IMR-90 (cell line): ENCODE measurements around the gene NFKBIB. TPM values are rescaled to one million over a fixed set of nuclear protein-coding genes. Genes with fewer than 3 reads are reported as not detected.

Experiments used
- ATAC-seq: fragments of 200-7000 bp; cut with Tn5 transposase; 2 replicates; pipeline ENCODE4 v1.9.1; 2020; ENCODE audit warnings: low read depth, mild to moderate bottlenecking, moderate library complexity
- BruUV-seq: library from RNA; stranded (reverse); fragments of 400-500 nt; replicated peaks from 2 replicates; lab custom pipeline; 2021; lab: Mats Ljungman, UMichigan
- CTCF ChIA-PET: fragments of 300-600 bp; formaldehyde crosslinking; extraction: SDS; loops from one replicate; lab custom pipeline; 2021; ENCODE audit warnings: antibody characterized with exemption; lab: Yijun Ruan, JAX
- POLR2A ChIA-PET: fragments of 300-600 bp; sonication (Branson Sonifier 250); formaldehyde crosslinking; loops from one replicate; lab custom pipeline; 2022; ENCODE audit warnings: antibody characterized with exemption; ENCODE audit not compliant: unreplicated experiment; lab: Charles Lee
- DNase-seq: peaks from one replicate; pipeline ENCODE4 v3.0.0; 2013
- H2AFZ ChIP-seq: replicated peaks from 2 replicates; pipeline ENCODE3; 2013; ENCODE audit warnings: low read length, mild to moderate bottlenecking; ENCODE audit not compliant: poor library complexity
- H2AK5ac ChIP-seq: 2 replicates; pipeline ENCODE4 v1.6.1; 2013; ENCODE audit warnings: low read depth, low read length, inconsistent platforms
- H2AK9ac ChIP-seq: replicated peaks from 2 replicates; pipeline ENCODE3; 2013; ENCODE audit warnings: mild to moderate bottlenecking, low read depth, low read length, moderate library complexity; ENCODE audit not compliant: poor library complexity
- H2BK120ac ChIP-seq: 2 replicates; pipeline ENCODE4 v1.6.1; 2013; ENCODE audit warnings: low read depth, low read length, inconsistent platforms
- H2BK15ac ChIP-seq: 3 replicates; pipeline ENCODE4 v1.6.1; 2013; ENCODE audit warnings: low read depth, low read length, inconsistent platforms
- H2BK20ac ChIP-seq: 2 replicates; pipeline ENCODE4 v1.6.1; 2013; ENCODE audit warnings: low read depth, mild to moderate bottlenecking, inconsistent platforms, low read length, moderate library complexity
- H2BK5ac ChIP-seq: 2 replicates; pipeline ENCODE4 v1.6.1; 2013; ENCODE audit warnings: mild to moderate bottlenecking, low read depth, low read length, inconsistent platforms; ENCODE audit not compliant: poor library complexity, severe bottlenecking
- H3K14ac ChIP-seq: replicated peaks from 2 replicates; pipeline ENCODE4 v1.6.1; 2013; ENCODE audit warnings: low read depth, low read length, inconsistent platforms
- H3K18ac ChIP-seq: 2 replicates; pipeline ENCODE4 v1.6.1; 2013; ENCODE audit warnings: low read depth, low read length, control low read depth
- H3K23ac ChIP-seq: 2 replicates; pipeline ENCODE4 v1.6.1; 2013; ENCODE audit warnings: low read depth, low read length, inconsistent platforms
- H3K27ac ChIP-seq: 2 replicates; pipeline ENCODE4 v1.5.1; 2013; ENCODE audit warnings: mild to moderate bottlenecking, control low read depth, low read length; ENCODE audit not compliant: insufficient read depth
- H3K27me3 ChIP-seq: 2 replicates; pipeline ENCODE4 v1.6.1; 2013; ENCODE audit warnings: low read length; ENCODE audit not compliant: control insufficient read depth, insufficient read depth
- H3K36me3 ChIP-seq: 2 replicates; pipeline ENCODE4 v1.6.1; 2013; ENCODE audit warnings: low read length, mixed read lengths; ENCODE audit not compliant: control insufficient read depth, insufficient read depth
- H3K4ac ChIP-seq: 2 replicates; pipeline ENCODE4 v1.6.1; 2013; ENCODE audit warnings: low read depth, low read length, inconsistent platforms
- H3K4me1 ChIP-seq: 2 replicates; pipeline ENCODE4 v1.6.1; 2013; ENCODE audit warnings: low read length, mixed read lengths; ENCODE audit not compliant: control insufficient read depth, insufficient read depth
- H3K4me2 ChIP-seq: 2 replicates; pipeline ENCODE4 v1.6.1; 2013; ENCODE audit warnings: low read depth, mild to moderate bottlenecking, control low read depth, low read length, moderate library complexity
- H3K4me3 ChIP-seq: 2 replicates; pipeline ENCODE4 v1.5.1; 2013; ENCODE audit warnings: low read depth, mild to moderate bottlenecking, control low read depth, low read length, moderate library complexity; ENCODE audit not compliant: insufficient read depth
- H3K56ac ChIP-seq: 2 replicates; pipeline ENCODE4 v1.6.1; 2013; ENCODE audit warnings: low read length, inconsistent platforms; ENCODE audit not compliant: insufficient read depth; ENCODE audit errors: extremely low read depth
- H3K79me1 ChIP-seq, 2 experiments: 2 replicates each; pipeline ENCODE4 v1.6.1; 2013; ENCODE audit warnings: low read length in 2 of 2, inconsistent platforms in 1 of 2, low read depth in 1 of 2
- H3K9ac ChIP-seq: 2 replicates; pipeline ENCODE4 v1.6.1; 2013; ENCODE audit warnings: low read depth, low read length, control low read depth
- H3K9me1 ChIP-seq: 2 replicates; pipeline ENCODE4 v1.6.1; 2013; ENCODE audit warnings: low read length, inconsistent platforms; ENCODE audit not compliant: insufficient read depth
- H3K9me3 ChIP-seq: 2 replicates; pipeline ENCODE4 v1.6.1; 2013; ENCODE audit warnings: low read length; ENCODE audit not compliant: control insufficient read depth, insufficient read depth
- H4K20me1 ChIP-seq: 2 replicates; pipeline ENCODE4 v1.6.1; 2013; ENCODE audit warnings: low read length, inconsistent platforms; ENCODE audit not compliant: insufficient read depth
- H4K5ac ChIP-seq: 2 replicates; pipeline ENCODE4 v1.6.1; 2013; ENCODE audit warnings: mild to moderate bottlenecking, low read depth, low read length, control low read depth
- H4K8ac ChIP-seq, 2 experiments: 2 replicates each; pipeline ENCODE4 v1.6.1; 2013; ENCODE audit warnings: low read depth in 2 of 2, low read length in 2 of 2, control low read depth in 1 of 2, inconsistent platforms in 1 of 2
- H4K91ac ChIP-seq: 2 replicates; pipeline ENCODE4 v1.6.1; 2013; ENCODE audit warnings: low read depth, low read length, inconsistent platforms; ENCODE audit not compliant: insufficient read depth
- BHLHE40 ChIP-seq: fragments of 150-350 bp; IDR thresholded peaks from 2 replicates; pipeline ENCODE4 v1.6.1; 2016; ENCODE audit warnings: mild to moderate bottlenecking, low read depth, low read length
- CEBPB ChIP-seq: IDR thresholded peaks from 2 replicates; pipeline ENCODE4 v1.6.1; 2012; ENCODE audit warnings: low read depth, low read length, improper control_type of control experiment
- CHD1 ChIP-seq: IDR thresholded peaks from 2 replicates; pipeline ENCODE4 v1.6.1; 2012; ENCODE audit warnings: low read depth, low read length, improper control_type of control experiment
- CTCF ChIP-seq: conservative IDR thresholded peaks from 2 replicates; pipeline ENCODE4 v1.5.1; 2012; ENCODE audit warnings: mild to moderate bottlenecking, low read depth, low read length, improper control_type of control experiment
- ELK1 ChIP-seq: fragments of 150-350 bp; IDR thresholded peaks from 2 replicates; pipeline ENCODE4 v1.6.1; 2016; ENCODE audit warnings: low read depth, mild to moderate bottlenecking, low read length, moderate library complexity, borderline replicate concordance
- FOS ChIP-seq: fragments of 150-350 bp; IDR thresholded peaks from 2 replicates; pipeline ENCODE4 v1.6.1; 2016; ENCODE audit warnings: low read depth, low read length
- MAFK ChIP-seq: IDR thresholded peaks from 2 replicates; pipeline ENCODE4 v1.6.1; 2012; ENCODE audit warnings: low read depth, low read length, improper control_type of control experiment
- MAZ ChIP-seq: IDR thresholded peaks from 2 replicates; pipeline ENCODE4 v1.6.1; 2012; ENCODE audit warnings: low read depth, mild to moderate bottlenecking, low read length, improper control_type of control experiment, moderate library complexity, borderline replicate concordance
- MXI1 ChIP-seq: IDR thresholded peaks from 2 replicates; pipeline ENCODE4 v1.6.1; 2012; ENCODE audit warnings: low read depth, mild to moderate bottlenecking, low read length, moderate library complexity, borderline replicate concordance
- NFE2L2 ChIP-seq: fragments of 150-350 bp; IDR thresholded peaks from 2 replicates; pipeline ENCODE4 v1.6.1; 2016; ENCODE audit warnings: low read depth, mild to moderate bottlenecking, low read length
- POLR2A ChIP-seq: IDR thresholded peaks from 2 replicates; pipeline ENCODE4 v1.6.1; 2012; ENCODE audit warnings: mild to moderate bottlenecking, low read depth, low read length
- RAD21 ChIP-seq: IDR thresholded peaks from 2 replicates; pipeline ENCODE4 v1.6.1; 2012; ENCODE audit warnings: low read length, improper control_type of control experiment
- RCOR1 ChIP-seq: IDR thresholded peaks from 2 replicates; pipeline ENCODE4 v1.6.1; 2012; ENCODE audit warnings: mild to moderate bottlenecking, low read length, improper control_type of control experiment; ENCODE audit not compliant: insufficient replicate concordance
- RFX5 ChIP-seq: IDR thresholded peaks from 2 replicates; pipeline ENCODE4 v1.8.0; 2012; ENCODE audit warnings: low read depth, mild to moderate bottlenecking, low read length, moderate library complexity
- SMC3 ChIP-seq: fragments of 150-350 bp; IDR thresholded peaks from 2 replicates; pipeline ENCODE4 v1.6.1; 2016; ENCODE audit warnings: low read depth, mild to moderate bottlenecking, antibody characterized with exemption, low read length, moderate library complexity
- USF2 ChIP-seq: fragments of 150-350 bp; IDR thresholded peaks from 2 replicates; pipeline ENCODE4 v1.6.1; 2017; ENCODE audit warnings: mild to moderate bottlenecking, antibody characterized with exemption, low read length, low read depth
- WGBS, 2 experiments: methylation state at CpG; one replicate each; pipeline versions ENCODE4 v1.1.5 to v1.1.7; 2013; ENCODE audit warnings: missing lambda C conversion rate in 2 of 2; ENCODE audit not compliant: insufficient read length in 1 of 2; ENCODE audit errors: extremely low coverage in 2 of 2; 5-methylcytosine and 5-hydroxymethylcytosine counted together
- dilution Hi-C: fragments of 300-500 bp; cut with HindIII; formaldehyde crosslinking; loops from one replicate; pipeline ENCODE4 v1.14.3; 2018; ENCODE audit warnings: low sequenced_read_pairs; ENCODE audit not compliant: unreplicated experiment
- in situ Hi-C: fragments of 300-500 bp; cut with MboI; formaldehyde crosslinking; loops from 3 replicates; pipeline ENCODE4 v1.14.3; 2019; ENCODE audit warnings: low sequenced_read_pairs, inconsistent platforms, mixed read lengths
- intact Hi-C: fragments of 100-400 bp; cut with micrococcal nuclease; formaldehyde crosslinking; loops from 2 replicates; pipeline ENCODE4 v1.10.0; 2022
- polyA plus RNA-seq, 3 experiments: library from polyadenylated mRNA; depleted of rRNA; stranded (reverse); fragments of >200 nt; gene quantifications; 2 replicates each; pipeline ENCODE4 v1.2.3, GENCODE V29; 2012; ENCODE audit warnings: low replicate concordance in 1 of 3
- total RNA-seq: library from RNA; depleted of rRNA; stranded (reverse); fragments of >200 nt; gene quantifications from 2 replicates; pipeline ENCODE4 v1.2.3, GENCODE V29; 2012

The NFKBIB gene
- total and polyA plus RNA-seq, 2 of the 4 experiments (the other 2 are of a cell fraction) = 7.5 to 25.5 TPM

GRCh38 chr19:38911388-38912001 is 11.7 kb downstream of the NFKBIB start:
- Histone ChIP-seq H3K4me2 (no peak overlapping the region), H2BK5ac (no peak overlapping the region), H2AK9ac (no peak overlapping the region), H2BK120ac (no peak overlapping the region), H4K8ac (no peak overlapping the region), H3K14ac (no peak overlapping the region), H2BK15ac (no peak overlapping the region), H3K36me3 (peaks cover 17% of the 10 kb centered on the region), H3K79me1 (no peaks in the 10 kb centered on the region), H3K4me3 (no peak overlapping the region), H4K5ac (no peak overlapping the region), H3K4me1 (no peaks in the 10 kb centered on the region), H2AFZ (no peak overlapping the region), H3K23ac (no peak overlapping the region), H3K9me1 (no peaks in the 10 kb centered on the region), H4K91ac (no peak overlapping the region), H3K9me3 (no peaks in the 10 kb centered on the region; the same call in 1 of the 2 replicates), H3K18ac (no peak overlapping the region), H4K20me1 (no peaks in the 10 kb centered on the region), H3K27ac (no peak overlapping the region), H3K9ac (no peak overlapping the region), H3K56ac (no peak overlapping the region), H2BK20ac (no peak overlapping the region), H2AK5ac (no peak overlapping the region), H3K4ac (no peak overlapping the region), H3K27me3 (peaks cover 4% of the 10 kb centered on the region; the same call in 1 of the 2 replicates)
- WGBS, 2 experiments = 83% methylated on average over 2 of the region's 16 CpGs; no CpG with 5 or more reads in 1 of the 2 experiments
- dilution Hi-C loops (no loop called here), in situ Hi-C loops (loop anchor here (25.0 kb wide), 1 partner anchor 174 kb away; the partner anchor contains the start of gene CAPN12), intact Hi-C loops (no loop called here)
- TF ChIP-seq CHD1 (no peak), MXI1 (no peak), CTCF (no peak), NFE2L2 (no peak), SMC3 (no peak), POLR2A (no peak), USF2 (no peak), RAD21 (no peak), MAFK (no peak), RFX5 (no peak), BHLHE40 (no peak), ELK1 (no peak), RCOR1 (no peak), CEBPB (no peak), MAZ (no peak), FOS (no peak)
- POLR2A ChIA-PET = no interaction called here
- no TSS peak for BruUV-seq
- ATAC-seq (no peak), DNase-seq (no peak)
- CTCF ChIA-PET = interaction anchor here (1.1 kb wide), 1 partner anchor 19 kb away, joined by 3 read pairs; the partner anchor contains the start of genes MRPS12 and SARS2
